Neural cell (in vitro differentiated cells): ENCODE data around the gene SCLY. TPM values are rescaled to one million over a fixed set of nuclear protein-coding genes. Genes with fewer than 3 reads are reported as not detected.

ENCODE experiments used
- H2AFZ ChIP-seq: fragments of 200-600, 300-800 bp; sonication (generic), shearing (Covaris generic); 2 replicates; pipeline ENCODE4 v1.6.0; 2014; ENCODE audit warnings: low read depth, mild to moderate bottlenecking, antibody characterized with exemption, low read length, moderate library complexity
- H3F3A ChIP-seq: fragments of 200-600 bp; shearing (Covaris generic); 2 replicates; pipeline ENCODE4 v1.6.1; 2016; ENCODE audit warnings: mild to moderate bottlenecking, moderate library complexity, mixed read lengths, antibody characterized with exemption, low read length; ENCODE audit not compliant: insufficient read depth, poor library complexity, severe bottlenecking
- H3K27ac ChIP-seq: fragments of 200-600, 300-800 bp; sonication (generic), shearing (Covaris generic); 2 replicates; pipeline ENCODE4 v1.5.1; 2014; ENCODE audit warnings: mild to moderate bottlenecking, low read length, moderate library complexity
- H3K27me3 ChIP-seq: fragments of 300-800, 200-600 bp; sonication (generic), shearing (Covaris generic); 2 replicates; pipeline ENCODE4 v1.6.0; 2014; ENCODE audit warnings: mild to moderate bottlenecking, low read depth, low read length, moderate library complexity; ENCODE audit not compliant: insufficient read depth
- H3K36me3 ChIP-seq: fragments of 300-800, 200-600 bp; sonication (generic), shearing (Covaris generic); 2 replicates; pipeline ENCODE4 v1.5.1; 2014; ENCODE audit warnings: mild to moderate bottlenecking, antibody characterized with exemption, low read length, moderate library complexity; ENCODE audit not compliant: insufficient read depth
- H3K4me2 ChIP-seq: fragments of 300-800, 200-600 bp; sonication (generic), shearing (Covaris generic); 2 replicates; pipeline ENCODE4 v1.6.0; 2014; ENCODE audit warnings: mild to moderate bottlenecking, low read length
- H3K4me3 ChIP-seq: fragments of 300-800, 200-600 bp; sonication (generic), shearing (Covaris generic); 2 replicates; pipeline ENCODE4 v1.5.1; 2014; ENCODE audit warnings: mild to moderate bottlenecking, low read length, moderate library complexity
- H3K79me2 ChIP-seq: fragments of 200-600 bp; shearing (Covaris generic); replicated peaks from 2 replicates; pipeline ENCODE4 v1.6.0; 2014; ENCODE audit warnings: mild to moderate bottlenecking, low read length, moderate library complexity; ENCODE audit not compliant: insufficient read depth
- H3K9ac ChIP-seq: fragments of 300-800, 200-600 bp; sonication (generic), shearing (Covaris generic); 2 replicates; pipeline ENCODE4 v1.6.1; 2016; ENCODE audit warnings: mild to moderate bottlenecking, low read length, mixed read lengths
- H3K9me2 ChIP-seq: fragments of 200-600 bp; shearing (Covaris generic); 2 replicates; pipeline ENCODE4 v1.6.1; 2016; ENCODE audit warnings: mild to moderate bottlenecking, low read length, mixed read lengths; ENCODE audit not compliant: insufficient read depth
- H3K9me3 ChIP-seq: fragments of 200-600, 300-800 bp; sonication (generic), shearing (Covaris generic); 2 replicates; pipeline ENCODE4 v1.6.1; 2016; ENCODE audit warnings: mild to moderate bottlenecking, mixed run types, low read length, moderate library complexity, mixed read lengths
- H4K20me1 ChIP-seq: fragments of 200-600 bp; shearing (Covaris generic); 2 replicates; pipeline ENCODE4 v1.6.1; 2016; ENCODE audit warnings: mild to moderate bottlenecking, mixed run types; ENCODE audit not compliant: insufficient read depth
- EP300 ChIP-seq: fragments of 450-650 bp; conservative IDR thresholded peaks from 2 replicates; pipeline ENCODE4 v1.6.1; 2014; ENCODE audit warnings: antibody characterized with exemption, mild to moderate bottlenecking, moderate library complexity; ENCODE audit not compliant: poor library complexity, severe bottlenecking
- EZH2 ChIP-seq: fragments of 200-600, 300-800 bp; shearing (Covaris generic), sonication (generic); IDR thresholded peaks from 2 replicates; pipeline ENCODE4 v1.6.1; 2014; ENCODE audit warnings: antibody characterized with exemption, low read length, borderline replicate concordance, mild to moderate bottlenecking; ENCODE audit not compliant: insufficient read depth, poor library complexity, severe bottlenecking
- MXI1 ChIP-seq: fragments of 450-650 bp; conservative IDR thresholded peaks from 2 replicates; pipeline ENCODE4 v1.6.1; 2014; ENCODE audit warnings: antibody characterized with exemption, mild to moderate bottlenecking; ENCODE audit not compliant: poor library complexity, severe bottlenecking
- POLR2AphosphoS5 ChIP-seq: IDR thresholded peaks from 2 replicates; pipeline ENCODE4 v1.6.1; 2012
- RAD21 ChIP-seq: fragments of 450-650 bp; conservative IDR thresholded peaks from 2 replicates; pipeline ENCODE4 v1.6.1; 2014; ENCODE audit warnings: antibody characterized with exemption, mild to moderate bottlenecking, moderate library complexity
- SMC3 ChIP-seq: fragments of 450-650 bp; conservative IDR thresholded peaks from 2 replicates; pipeline ENCODE4 v1.6.1; 2014; ENCODE audit warnings: antibody characterized with exemption, mild to moderate bottlenecking, moderate library complexity; ENCODE audit not compliant: poor library complexity
- TAF1 ChIP-seq: IDR thresholded peaks from 2 replicates; pipeline ENCODE4 v1.6.1; 2012; ENCODE audit warnings: low read depth
- polyA plus RNA-seq: library from polyadenylated mRNA; depleted of rRNA; stranded (reverse); fragments of >200 nt; gene quantifications from 2 replicates; pipeline ENCODE4 v1.2.3, GENCODE V29; 2014
- TF ChIP-seq, protein P1 (sequence below): IDR thresholded peaks from 2 replicates; pipeline ENCODE4 v1.6.1; 2012; ENCODE audit warnings: borderline replicate concordance
- TF ChIP-seq, protein P2 (sequence below): fragments of 450-650 bp; IDR thresholded peaks from 2 replicates; pipeline ENCODE4 v1.5.1; 2014; ENCODE audit warnings: antibody characterized with exemption, mild to moderate bottlenecking, moderate library complexity; ENCODE audit not compliant: poor library complexity, severe bottlenecking

Gene SCLY
- polyA plus RNA-seq, 1 donor from 2014 or later = 15.9 TPM

DNA sequence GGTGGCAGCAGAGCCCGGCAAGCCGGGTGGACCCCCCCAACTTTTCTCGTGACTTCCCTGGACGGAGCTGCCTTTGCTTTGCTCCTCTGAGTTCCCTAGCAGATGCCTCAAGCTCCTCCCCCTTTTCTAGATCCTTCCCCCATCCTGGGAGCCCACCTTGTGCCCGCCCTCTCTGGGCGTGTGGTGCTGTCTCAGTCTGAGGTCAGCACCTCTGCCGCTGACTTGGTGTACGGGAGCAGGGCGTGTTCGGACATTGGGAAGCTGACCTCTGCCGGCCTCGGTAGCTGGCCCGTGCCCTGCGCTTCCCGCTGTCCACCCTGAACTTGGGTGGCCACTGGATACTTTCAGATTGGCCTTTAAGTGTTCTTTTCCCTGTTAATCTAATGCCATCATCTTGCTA, 19.7 kb downstream of the SCLY start:
- Histone ChIP-seq H3K79me2 (peaks cover 2% of the 10 kb centered on the region), H3K9me2 (no peaks in the 10 kb centered on the region), H3K27me3 (no peaks in the 10 kb centered on the region), H4K20me1 (no peaks in the 10 kb centered on the region), H3K4me3 (no peak overlapping the region), H2AFZ (no peak overlapping the region), H3K9me3 (no peaks in the 10 kb centered on the region), H3F3A (no peaks in the 10 kb centered on the region), H3K27ac (no peak overlapping the region), H3K4me2 (no peak overlapping the region), H3K9ac (no peak overlapping the region), H3K36me3 (no peaks in the 10 kb centered on the region)
- TF ChIP-seq, protein P1, sequence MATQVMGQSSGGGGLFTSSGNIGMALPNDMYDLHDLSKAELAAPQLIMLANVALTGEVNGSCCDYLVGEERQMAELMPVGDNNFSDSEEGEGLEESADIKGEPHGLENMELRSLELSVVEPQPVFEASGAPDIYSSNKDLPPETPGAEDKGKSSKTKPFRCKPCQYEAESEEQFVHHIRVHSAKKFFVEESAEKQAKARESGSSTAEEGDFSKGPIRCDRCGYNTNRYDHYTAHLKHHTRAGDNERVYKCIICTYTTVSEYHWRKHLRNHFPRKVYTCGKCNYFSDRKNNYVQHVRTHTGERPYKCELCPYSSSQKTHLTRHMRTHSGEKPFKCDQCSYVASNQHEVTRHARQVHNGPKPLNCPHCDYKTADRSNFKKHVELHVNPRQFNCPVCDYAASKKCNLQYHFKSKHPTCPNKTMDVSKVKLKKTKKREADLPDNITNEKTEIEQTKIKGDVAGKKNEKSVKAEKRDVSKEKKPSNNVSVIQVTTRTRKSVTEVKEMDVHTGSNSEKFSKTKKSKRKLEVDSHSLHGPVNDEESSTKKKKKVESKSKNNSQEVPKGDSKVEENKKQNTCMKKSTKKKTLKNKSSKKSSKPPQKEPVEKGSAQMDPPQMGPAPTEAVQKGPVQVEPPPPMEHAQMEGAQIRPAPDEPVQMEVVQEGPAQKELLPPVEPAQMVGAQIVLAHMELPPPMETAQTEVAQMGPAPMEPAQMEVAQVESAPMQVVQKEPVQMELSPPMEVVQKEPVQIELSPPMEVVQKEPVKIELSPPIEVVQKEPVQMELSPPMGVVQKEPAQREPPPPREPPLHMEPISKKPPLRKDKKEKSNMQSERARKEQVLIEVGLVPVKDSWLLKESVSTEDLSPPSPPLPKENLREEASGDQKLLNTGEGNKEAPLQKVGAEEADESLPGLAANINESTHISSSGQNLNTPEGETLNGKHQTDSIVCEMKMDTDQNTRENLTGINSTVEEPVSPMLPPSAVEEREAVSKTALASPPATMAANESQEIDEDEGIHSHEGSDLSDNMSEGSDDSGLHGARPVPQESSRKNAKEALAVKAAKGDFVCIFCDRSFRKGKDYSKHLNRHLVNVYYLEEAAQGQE = no peak
- TF ChIP-seq, protein P2, sequence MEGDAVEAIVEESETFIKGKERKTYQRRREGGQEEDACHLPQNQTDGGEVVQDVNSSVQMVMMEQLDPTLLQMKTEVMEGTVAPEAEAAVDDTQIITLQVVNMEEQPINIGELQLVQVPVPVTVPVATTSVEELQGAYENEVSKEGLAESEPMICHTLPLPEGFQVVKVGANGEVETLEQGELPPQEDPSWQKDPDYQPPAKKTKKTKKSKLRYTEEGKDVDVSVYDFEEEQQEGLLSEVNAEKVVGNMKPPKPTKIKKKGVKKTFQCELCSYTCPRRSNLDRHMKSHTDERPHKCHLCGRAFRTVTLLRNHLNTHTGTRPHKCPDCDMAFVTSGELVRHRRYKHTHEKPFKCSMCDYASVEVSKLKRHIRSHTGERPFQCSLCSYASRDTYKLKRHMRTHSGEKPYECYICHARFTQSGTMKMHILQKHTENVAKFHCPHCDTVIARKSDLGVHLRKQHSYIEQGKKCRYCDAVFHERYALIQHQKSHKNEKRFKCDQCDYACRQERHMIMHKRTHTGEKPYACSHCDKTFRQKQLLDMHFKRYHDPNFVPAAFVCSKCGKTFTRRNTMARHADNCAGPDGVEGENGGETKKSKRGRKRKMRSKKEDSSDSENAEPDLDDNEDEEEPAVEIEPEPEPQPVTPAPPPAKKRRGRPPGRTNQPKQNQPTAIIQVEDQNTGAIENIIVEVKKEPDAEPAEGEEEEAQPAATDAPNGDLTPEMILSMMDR = no peak
- no peak for TF ChIP-seq POLR2AphosphoS5
- TF ChIP-seq EP300 = no peak
- no peak for TF ChIP-seq TAF1
- no peak for TF ChIP-seq SMC3
- TF ChIP-seq MXI1 = no peak
- no peak for TF ChIP-seq RAD21
- TF ChIP-seq EZH2 = no peak

DNA sequence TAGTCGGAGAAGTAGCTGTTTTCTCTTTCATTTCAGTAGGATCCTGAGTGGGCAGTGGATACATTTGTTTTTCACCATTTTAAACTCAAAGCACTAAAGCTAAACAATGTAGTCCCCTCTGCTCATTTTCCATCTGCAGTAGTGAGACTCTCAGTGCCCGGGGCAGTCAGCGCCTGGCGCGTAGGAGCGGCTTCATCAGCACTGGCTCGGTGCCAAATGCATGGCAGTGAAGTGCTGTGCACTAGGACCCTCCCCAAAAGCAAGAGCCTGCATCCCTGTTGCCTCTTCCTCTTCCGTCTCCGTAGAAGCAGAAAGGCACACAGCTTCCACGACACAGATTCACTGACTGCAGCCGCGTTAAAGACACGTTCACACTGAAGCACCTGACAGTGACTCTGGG, 20.3 kb downstream of the SCLY start:
- Histone ChIP-seq H3K4me2 (no peak overlapping the region), H3K27ac (no peak overlapping the region), H3F3A (no peaks in the 10 kb centered on the region), H4K20me1 (no peaks in the 10 kb centered on the region), H3K79me2 (peaks cover 2% of the 10 kb centered on the region), H2AFZ (no peak overlapping the region), H3K9me3 (no peaks in the 10 kb centered on the region), H3K9ac (no peak overlapping the region), H3K36me3 (no peaks in the 10 kb centered on the region), H3K27me3 (no peaks in the 10 kb centered on the region), H3K9me2 (no peaks in the 10 kb centered on the region), H3K4me3 (no peak overlapping the region)
- TF ChIP-seq POLR2AphosphoS5 (no peak), RAD21 (no peak), EZH2 (no peak), SMC3 (no peak), MXI1 (no peak), TAF1 (no peak), EP300 (no peak)
- TF ChIP-seq, protein P2 = no peak
- TF ChIP-seq, protein P1 = no peak
